ENCODE results near the gene COL4A6. TPM values are rescaled to one million over a fixed set of nuclear protein-coding genes. Genes with fewer than 3 reads are reported as not detected.

COL4A6 gene
- total RNA-seq, 1 experiment from 2014 or later, result 0.28 TPM

DNA sequence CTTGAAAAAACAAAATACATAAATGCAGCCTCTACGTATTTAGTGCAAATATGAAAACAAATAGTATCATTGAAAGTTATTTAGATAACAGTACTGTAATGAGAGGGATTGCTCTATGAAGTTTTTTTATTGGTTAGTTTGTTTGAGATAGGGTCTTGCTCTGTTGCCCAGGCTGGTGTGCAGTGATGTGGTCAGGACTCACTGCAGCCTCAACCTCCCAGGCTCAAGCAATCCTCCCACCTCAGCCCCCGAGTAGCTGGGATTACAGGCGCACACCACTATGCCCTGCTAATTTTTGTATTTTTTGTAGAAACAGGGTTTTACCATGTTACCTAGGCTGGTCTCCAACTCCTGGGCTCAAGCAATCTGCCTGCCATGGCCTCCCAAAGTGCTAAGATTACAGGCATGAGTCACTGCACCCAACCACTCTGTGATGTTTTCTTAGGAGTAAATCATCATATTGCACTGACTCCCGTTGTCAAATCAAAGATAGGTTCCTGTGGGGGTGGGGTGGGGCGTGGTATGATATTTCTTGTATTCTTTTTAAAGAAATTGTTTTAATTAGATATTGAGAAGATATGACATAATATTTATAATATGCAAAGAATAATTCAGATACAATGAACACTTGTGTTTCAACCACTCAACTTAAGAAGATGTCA, 270.9 kb downstream of the COL4A6 start:
- peak; percentile 67; the same call in 1 of the 2 replicates for ATAC-seq
- H3K9me3 ChIP-seq (ENCODE audit: control insufficient read depth, insufficient read depth, low read depth, low read length), result no peaks in the 10 kb centered on the region
- CTCF ChIA-PET, result no interaction called here
- DNase-seq (ENCODE audit: low read depth, low spot score), result no peak
- BruUV-seq (replicated peaks), result no TSS peak
- no peaks in the 10 kb centered on the region for H3K36me3 ChIP-seq (ENCODE audit: control insufficient read depth, insufficient read depth, low read length)
- H3K4me1 ChIP-seq (ENCODE audit: control insufficient read depth, insufficient read depth, low read length), result no peaks in the 10 kb centered on the region; the same call in 1 of the 2 replicates
- no peaks in the 10 kb centered on the region for H3K27me3 ChIP-seq (ENCODE audit: control insufficient read depth, insufficient read depth, low read length)
- intact Hi-C loops (cut with micrococcal nuclease; ENCODE audit: unreplicated experiment), result no loop called here
- no peak for TF ChIP-seq POLR2AphosphoS5 (IDR thresholded peaks at IDR 0.05; ENCODE audit: low read depth, low read length)
- TF ChIP-seq TCF7L2 (IDR thresholded peaks at IDR 0.05; ENCODE audit: low read depth, low read length), result no peak
- no peak for TF ChIP-seq SIN3A (IDR thresholded peaks at IDR 0.05; ENCODE audit: borderline replicate concordance, insufficient read depth, low read depth, low read length)
- TF ChIP-seq, protein P1, sequence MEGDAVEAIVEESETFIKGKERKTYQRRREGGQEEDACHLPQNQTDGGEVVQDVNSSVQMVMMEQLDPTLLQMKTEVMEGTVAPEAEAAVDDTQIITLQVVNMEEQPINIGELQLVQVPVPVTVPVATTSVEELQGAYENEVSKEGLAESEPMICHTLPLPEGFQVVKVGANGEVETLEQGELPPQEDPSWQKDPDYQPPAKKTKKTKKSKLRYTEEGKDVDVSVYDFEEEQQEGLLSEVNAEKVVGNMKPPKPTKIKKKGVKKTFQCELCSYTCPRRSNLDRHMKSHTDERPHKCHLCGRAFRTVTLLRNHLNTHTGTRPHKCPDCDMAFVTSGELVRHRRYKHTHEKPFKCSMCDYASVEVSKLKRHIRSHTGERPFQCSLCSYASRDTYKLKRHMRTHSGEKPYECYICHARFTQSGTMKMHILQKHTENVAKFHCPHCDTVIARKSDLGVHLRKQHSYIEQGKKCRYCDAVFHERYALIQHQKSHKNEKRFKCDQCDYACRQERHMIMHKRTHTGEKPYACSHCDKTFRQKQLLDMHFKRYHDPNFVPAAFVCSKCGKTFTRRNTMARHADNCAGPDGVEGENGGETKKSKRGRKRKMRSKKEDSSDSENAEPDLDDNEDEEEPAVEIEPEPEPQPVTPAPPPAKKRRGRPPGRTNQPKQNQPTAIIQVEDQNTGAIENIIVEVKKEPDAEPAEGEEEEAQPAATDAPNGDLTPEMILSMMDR (IDR thresholded peaks at IDR 0.05), result no peak
- TF ChIP-seq, protein P2, sequence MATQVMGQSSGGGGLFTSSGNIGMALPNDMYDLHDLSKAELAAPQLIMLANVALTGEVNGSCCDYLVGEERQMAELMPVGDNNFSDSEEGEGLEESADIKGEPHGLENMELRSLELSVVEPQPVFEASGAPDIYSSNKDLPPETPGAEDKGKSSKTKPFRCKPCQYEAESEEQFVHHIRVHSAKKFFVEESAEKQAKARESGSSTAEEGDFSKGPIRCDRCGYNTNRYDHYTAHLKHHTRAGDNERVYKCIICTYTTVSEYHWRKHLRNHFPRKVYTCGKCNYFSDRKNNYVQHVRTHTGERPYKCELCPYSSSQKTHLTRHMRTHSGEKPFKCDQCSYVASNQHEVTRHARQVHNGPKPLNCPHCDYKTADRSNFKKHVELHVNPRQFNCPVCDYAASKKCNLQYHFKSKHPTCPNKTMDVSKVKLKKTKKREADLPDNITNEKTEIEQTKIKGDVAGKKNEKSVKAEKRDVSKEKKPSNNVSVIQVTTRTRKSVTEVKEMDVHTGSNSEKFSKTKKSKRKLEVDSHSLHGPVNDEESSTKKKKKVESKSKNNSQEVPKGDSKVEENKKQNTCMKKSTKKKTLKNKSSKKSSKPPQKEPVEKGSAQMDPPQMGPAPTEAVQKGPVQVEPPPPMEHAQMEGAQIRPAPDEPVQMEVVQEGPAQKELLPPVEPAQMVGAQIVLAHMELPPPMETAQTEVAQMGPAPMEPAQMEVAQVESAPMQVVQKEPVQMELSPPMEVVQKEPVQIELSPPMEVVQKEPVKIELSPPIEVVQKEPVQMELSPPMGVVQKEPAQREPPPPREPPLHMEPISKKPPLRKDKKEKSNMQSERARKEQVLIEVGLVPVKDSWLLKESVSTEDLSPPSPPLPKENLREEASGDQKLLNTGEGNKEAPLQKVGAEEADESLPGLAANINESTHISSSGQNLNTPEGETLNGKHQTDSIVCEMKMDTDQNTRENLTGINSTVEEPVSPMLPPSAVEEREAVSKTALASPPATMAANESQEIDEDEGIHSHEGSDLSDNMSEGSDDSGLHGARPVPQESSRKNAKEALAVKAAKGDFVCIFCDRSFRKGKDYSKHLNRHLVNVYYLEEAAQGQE (IDR thresholded peaks at IDR 0.05; ENCODE audit: insufficient read depth in 1 of 2, low read depth in 2 of 2, low read length in 1 of 2), result no peak
- H3K27ac ChIP-seq (ENCODE audit: low read length), result no peak overlapping the region
- POLR2A ChIA-PET, result no interaction called here
- no peak overlapping the region for H3K4me3 ChIP-seq (ENCODE audit: low read depth in 2 of 2, low read length in 2 of 2)
- in situ Hi-C loops (cut with HindIII; ENCODE audit: low pct_unique_long_range_greater_than_20kb, low sequenced_read_pairs), result no loop called here

DNA sequence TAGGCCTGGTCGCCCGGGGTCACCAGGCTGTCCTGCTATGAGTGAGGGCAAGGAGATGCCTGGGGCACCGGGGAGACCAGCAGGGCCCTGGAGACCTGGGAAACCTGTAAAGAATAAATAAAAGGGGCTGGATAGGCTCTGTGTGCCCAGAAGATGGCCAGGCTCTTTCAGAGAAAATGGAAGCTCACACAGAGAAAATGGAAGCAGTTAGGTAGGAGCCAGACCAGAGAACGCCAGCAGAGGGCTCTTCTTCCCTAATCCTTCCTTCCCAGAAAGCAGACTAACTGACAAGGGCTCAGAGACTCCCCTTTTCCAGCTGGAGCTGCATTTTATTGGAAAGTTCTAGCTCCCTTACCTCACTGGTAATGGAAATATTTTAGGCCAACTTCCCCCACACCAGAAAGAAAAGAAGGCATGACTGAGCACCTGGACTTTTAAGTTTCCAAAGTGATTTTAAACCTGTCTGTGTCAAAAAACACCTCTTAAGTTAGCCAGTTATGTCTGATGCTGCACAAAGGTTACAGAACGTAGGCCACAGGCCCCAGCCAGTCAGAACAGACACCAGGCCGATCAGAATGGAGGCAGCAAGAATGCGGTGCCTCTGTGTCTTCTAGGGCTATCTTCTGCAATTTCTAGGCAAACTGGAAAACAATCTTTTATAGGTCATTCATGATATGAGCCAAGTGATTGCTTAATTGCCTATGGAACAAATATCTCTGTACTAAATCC, 272.7 kb downstream of the COL4A6 start:
- H3K36me3 ChIP-seq (ENCODE audit: control insufficient read depth, insufficient read depth, low read length), result no peaks in the 10 kb centered on the region
- intact Hi-C loops (cut with micrococcal nuclease; ENCODE audit: unreplicated experiment) (no loop called here), in situ Hi-C loops (cut with HindIII; ENCODE audit: low pct_unique_long_range_greater_than_20kb, low sequenced_read_pairs) (no loop called here)
- H3K9me3 ChIP-seq (ENCODE audit: control insufficient read depth, insufficient read depth, low read depth, low read length), result no peaks in the 10 kb centered on the region
- ATAC-seq (peak; percentile 92), DNase-seq (ENCODE audit: low read depth, low spot score) (peak; percentile 10)
- no peaks in the 10 kb centered on the region for H3K27me3 ChIP-seq (ENCODE audit: control insufficient read depth, insufficient read depth, low read length)
- H3K27ac ChIP-seq (ENCODE audit: low read length), result no peak overlapping the region
- no TSS peak for BruUV-seq (replicated peaks)
- H3K4me3 ChIP-seq (ENCODE audit: low read depth in 2 of 2, low read length in 2 of 2), result no peak overlapping the region
- POLR2A ChIA-PET, result interaction anchor here (0.6 kb wide), 1 partner anchor 1725 kb away, joined by 4 read pairs; no protein-coding TSS in a partner anchor
- CTCF ChIA-PET, result interaction anchor here (1.2 kb wide), 1 partner anchor 371 kb away, joined by 3 read pairs; no protein-coding TSS in a partner anchor
- TF ChIP-seq, protein P1 (IDR thresholded peaks at IDR 0.05), result peak; percentile 74
- no peak for TF ChIP-seq SIN3A (IDR thresholded peaks at IDR 0.05; ENCODE audit: borderline replicate concordance, insufficient read depth, low read depth, low read length)
- no peaks in the 10 kb centered on the region; the same call in 1 of the 2 replicates for H3K4me1 ChIP-seq (ENCODE audit: control insufficient read depth, insufficient read depth, low read length)
